Measurements from ENCODE around the gene MORC3. TPM values are rescaled to one million over a fixed set of nuclear protein-coding genes. Genes with fewer than 3 reads are reported as not detected.
A peak's percentile ranks its signal among the peaks of the same experiment; 100 is the strongest.

The MORC3 gene
- total RNA-seq, 1 experiment from 2014 or later = 19.8 TPM

DNA sequence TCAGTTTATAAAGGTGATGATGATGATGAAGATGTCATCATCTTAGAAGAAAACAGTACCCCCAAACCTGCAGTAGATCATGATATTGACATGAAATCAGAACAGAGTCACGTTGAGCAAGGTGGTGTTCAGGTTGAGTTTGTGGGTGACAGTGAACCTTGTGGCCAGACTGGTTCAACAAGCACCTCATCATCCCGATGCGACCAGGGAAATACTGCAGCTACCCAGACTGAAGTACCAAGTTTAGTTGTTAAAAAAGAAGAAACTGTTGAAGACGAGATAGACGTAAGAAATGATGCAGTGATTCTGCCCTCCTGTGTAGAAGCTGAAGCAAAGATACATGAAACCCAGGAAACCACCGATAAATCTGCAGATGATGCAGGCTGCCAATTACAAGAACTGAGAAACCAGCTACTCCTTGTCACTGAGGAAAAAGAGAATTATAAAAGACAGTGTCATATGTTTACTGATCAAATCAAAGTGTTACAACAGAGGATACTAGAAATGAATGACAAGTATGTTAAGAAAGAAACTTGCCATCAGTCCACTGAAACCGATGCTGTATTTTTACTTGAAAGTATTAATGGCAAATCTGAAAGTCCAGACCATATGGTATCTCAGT lies 49.2 kb downstream of the MORC3 start:
- Histone ChIP-seq H3K27me3 (ENCODE audit: insufficient read depth, low read length) (no peaks in the 10 kb centered on the region), H3K9me2 (ENCODE audit: insufficient read depth) (no peaks in the 10 kb centered on the region), H3K4me1 (ENCODE audit: control insufficient read depth in 1 of 2, insufficient read depth in 2 of 2, low read length in 2 of 2) (no peaks in the 10 kb centered on the region), H4K20me1 (ENCODE audit: insufficient read depth) (no peaks in the 10 kb centered on the region), H3K27ac (ENCODE audit: low read depth, low read length) (no peak overlapping the region), H2AFZ (ENCODE audit: low read depth, low read length, poor library complexity, severe bottlenecking) (no peak overlapping the region), H3K36me3 (ENCODE audit: control insufficient read depth in 1 of 2, insufficient read depth in 2 of 2, low read length in 2 of 2) (peaks cover 37 to 48% of the 10 kb centered on the region in 2 experiments), H3K79me2 (ENCODE audit: insufficient read depth, low read length) (no peaks in the 10 kb centered on the region), H3K9ac (ENCODE audit: low read length) (no peak overlapping the region), H3K4me3 (replicated peaks in 1 of 2; ENCODE audit: low read depth in 1 of 2, low read length in 2 of 2) (no peak overlapping the region), H3K4me2 (ENCODE audit: low read length) (no peak overlapping the region), H3K9me3 (ENCODE audit: control insufficient read depth in 1 of 2, insufficient read depth in 1 of 2, low read depth in 1 of 2, low read length in 2 of 2) (no peaks in the 10 kb centered on the region)
- ChIA-PET CTCF (no interaction called here), RAD21 (ENCODE audit: low non-redundant PET in 1 of 2, low total read pairs in 2 of 2, uncharacterized antibody in 2 of 2, unreplicated experiment in 2 of 2) (no interaction called here), POLR2A (no interaction called here)
- no peak for DNase-seq (ENCODE audit: low read depth, low spot score)
- BruUV-seq (replicated peaks) = TSS peak; percentile 38
- intact Hi-C loops (cut with micrococcal nuclease) = no loop called here
- TF ChIP-seq ELF1 (IDR thresholded peaks at IDR 0.05; ENCODE audit: borderline replicate concordance, low read depth) (no peak), ZNF274 (IDR thresholded peaks at IDR 0.05; ENCODE audit: low read depth, low read length) (no peak), POLR2AphosphoS5 (IDR thresholded peaks at IDR 0.05; ENCODE audit: low read depth, low read length) (no peak), EZH2phosphoT487 (IDR thresholded peaks at IDR 0.05; ENCODE audit: borderline replicate concordance) (no peak), SP1 (IDR thresholded peaks at IDR 0.05; ENCODE audit: low read depth) (no peak), ZFX (IDR thresholded peaks at IDR 0.05) (no peak), RAD21 (IDR thresholded peaks at IDR 0.05; ENCODE audit: low read depth) (no peak), CEBPB (IDR thresholded peaks at IDR 0.05; ENCODE audit: low read depth) (no peak), YY1 (IDR thresholded peaks at IDR 0.05; ENCODE audit: extremely low read depth, insufficient replicate concordance, low read depth, low read length) (no peak), EGR1 (IDR thresholded peaks at IDR 0.05; ENCODE audit: low read depth) (no peak), CBX3 (IDR thresholded peaks at IDR 0.05; ENCODE audit: low read depth) (no peak)
- TF ChIP-seq, protein P1, sequence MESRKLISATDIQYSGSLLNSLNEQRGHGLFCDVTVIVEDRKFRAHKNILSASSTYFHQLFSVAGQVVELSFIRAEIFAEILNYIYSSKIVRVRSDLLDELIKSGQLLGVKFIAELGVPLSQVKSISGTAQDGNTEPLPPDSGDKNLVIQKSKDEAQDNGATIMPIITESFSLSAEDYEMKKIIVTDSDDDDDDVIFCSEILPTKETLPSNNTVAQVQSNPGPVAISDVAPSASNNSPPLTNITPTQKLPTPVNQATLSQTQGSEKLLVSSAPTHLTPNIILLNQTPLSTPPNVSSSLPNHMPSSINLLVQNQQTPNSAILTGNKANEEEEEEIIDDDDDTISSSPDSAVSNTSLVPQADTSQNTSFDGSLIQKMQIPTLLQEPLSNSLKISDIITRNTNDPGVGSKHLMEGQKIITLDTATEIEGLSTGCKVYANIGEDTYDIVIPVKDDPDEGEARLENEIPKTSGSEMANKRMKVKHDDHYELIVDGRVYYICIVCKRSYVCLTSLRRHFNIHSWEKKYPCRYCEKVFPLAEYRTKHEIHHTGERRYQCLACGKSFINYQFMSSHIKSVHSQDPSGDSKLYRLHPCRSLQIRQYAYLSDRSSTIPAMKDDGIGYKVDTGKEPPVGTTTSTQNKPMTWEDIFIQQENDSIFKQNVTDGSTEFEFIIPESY (IDR thresholded peaks at IDR 0.05; ENCODE audit: extremely low read depth, insufficient replicate concordance, low read length) = no peak
- TF ChIP-seq, protein P2, sequence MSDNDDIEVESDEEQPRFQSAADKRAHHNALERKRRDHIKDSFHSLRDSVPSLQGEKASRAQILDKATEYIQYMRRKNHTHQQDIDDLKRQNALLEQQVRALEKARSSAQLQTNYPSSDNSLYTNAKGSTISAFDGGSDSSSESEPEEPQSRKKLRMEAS (IDR thresholded peaks at IDR 0.05) = no peak
- ATAC-seq = no peak

Data from HCT116 (cell line).